ENCODE measurements around the gene SSH2.

GRCh38 chr17:29857823-29858222, 72.2 kb downstream of the SSH2 start:
- no peak for TF ChIP-seq EZH2 (IDR thresholded peaks at IDR 0.05; ENCODE audit: insufficient read depth, poor library complexity, severe bottlenecking)
- no peak for TF ChIP-seq EZH2phosphoT487 (IDR thresholded peaks at IDR 0.05; ENCODE audit: insufficient read depth, low read depth)

All from GM23248 (cell line).